ENCODE data around the gene CCDC188.
"Not testable (repeated sequence)": the region's sequence is repeated elsewhere in the genome, so short reads cannot be mapped to it uniquely, and the experiment has no call there.

DNA sequence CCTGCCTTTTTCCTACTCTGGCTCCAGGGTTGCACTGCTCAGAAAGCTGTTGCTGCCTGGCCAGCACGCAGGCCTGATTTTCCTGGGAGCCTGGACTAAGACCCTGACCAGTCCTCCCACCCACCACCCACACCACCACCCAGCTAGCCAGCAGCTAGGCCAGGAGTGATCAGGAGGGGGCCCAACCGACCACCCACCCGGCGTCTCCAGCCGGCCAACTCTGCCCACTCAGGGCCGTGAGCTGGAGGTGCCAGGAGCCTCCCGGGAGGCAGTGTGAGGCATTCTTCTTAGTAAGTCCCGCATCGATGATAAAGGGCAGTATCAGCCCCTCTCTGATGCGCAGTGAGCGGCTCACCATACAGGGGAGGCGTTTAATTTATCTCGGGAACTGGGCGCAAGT, 8.7 kb upstream of the CCDC188 start:
- TF ChIP-seq, protein P1, sequence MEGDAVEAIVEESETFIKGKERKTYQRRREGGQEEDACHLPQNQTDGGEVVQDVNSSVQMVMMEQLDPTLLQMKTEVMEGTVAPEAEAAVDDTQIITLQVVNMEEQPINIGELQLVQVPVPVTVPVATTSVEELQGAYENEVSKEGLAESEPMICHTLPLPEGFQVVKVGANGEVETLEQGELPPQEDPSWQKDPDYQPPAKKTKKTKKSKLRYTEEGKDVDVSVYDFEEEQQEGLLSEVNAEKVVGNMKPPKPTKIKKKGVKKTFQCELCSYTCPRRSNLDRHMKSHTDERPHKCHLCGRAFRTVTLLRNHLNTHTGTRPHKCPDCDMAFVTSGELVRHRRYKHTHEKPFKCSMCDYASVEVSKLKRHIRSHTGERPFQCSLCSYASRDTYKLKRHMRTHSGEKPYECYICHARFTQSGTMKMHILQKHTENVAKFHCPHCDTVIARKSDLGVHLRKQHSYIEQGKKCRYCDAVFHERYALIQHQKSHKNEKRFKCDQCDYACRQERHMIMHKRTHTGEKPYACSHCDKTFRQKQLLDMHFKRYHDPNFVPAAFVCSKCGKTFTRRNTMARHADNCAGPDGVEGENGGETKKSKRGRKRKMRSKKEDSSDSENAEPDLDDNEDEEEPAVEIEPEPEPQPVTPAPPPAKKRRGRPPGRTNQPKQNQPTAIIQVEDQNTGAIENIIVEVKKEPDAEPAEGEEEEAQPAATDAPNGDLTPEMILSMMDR (conservative IDR thresholded peaks at IDR 0.05 in 1 of 2, IDR thresholded peaks at IDR 0.05 in 1 of 2; ENCODE audit: extremely low read depth in 1 of 2, insufficient read depth in 1 of 2, low read depth in 1 of 2, low read length in 2 of 2), result not testable (repeated sequence)
- TF ChIP-seq EZH2 (IDR thresholded peaks at IDR 0.05; ENCODE audit: borderline replicate concordance, low read length), result not testable (repeated sequence)

Data from mammary epithelial cell (primary cell).